Activated effector memory CD4-positive, alpha-beta T cell treated with Interleukin-2 at 50 U/mL for 16 hours (primary cell): Measurements from ENCODE around the gene TSPAN13.

Source experiments
- DNase-seq: peaks from one replicate; pipeline ENCODE4 v3.0.0-alpha.2; 2020

TSPAN13 gene

GRCh38 chr7:16816824-16817223 is 63.3 kb downstream of the TSPAN13 start:
- no peak for DNase-seq

GRCh38 chr7:16817536-16817935 is 64.0 kb downstream of the TSPAN13 start:
- no peak for DNase-seq

- DNase-seq = no peak
Measured at GRCh38 chr7:16818732-16819131, 65.2 kb downstream of the TSPAN13 start.

DNA sequence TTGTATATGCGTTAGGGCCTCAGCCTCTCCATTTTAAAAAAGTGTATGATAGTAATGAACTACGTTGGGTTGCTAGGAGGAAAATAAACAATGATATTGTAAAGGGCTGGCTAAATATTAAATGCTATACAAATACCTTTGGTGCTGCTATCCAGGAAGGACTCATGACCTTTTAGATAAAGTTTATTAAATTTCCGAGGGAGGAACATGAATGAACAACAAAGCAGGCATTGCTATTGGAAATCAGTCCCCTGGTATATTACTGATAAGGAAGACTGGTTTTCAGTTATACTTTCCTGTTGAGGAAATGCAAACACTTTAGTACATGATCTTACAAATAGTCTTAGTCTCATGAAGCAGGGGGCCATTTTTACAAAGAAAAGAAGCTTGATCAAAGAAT is 68.5 kb downstream of the TSPAN13 start:
- no peak for DNase-seq

GRCh38 chr7:16826060-16826459 is 72.5 kb downstream of the TSPAN13 start:
- no peak for DNase-seq

- no peak for DNase-seq
Measured at GRCh38 chr7:16833373-16833772, 79.8 kb downstream of the TSPAN13 start.
